HepG2 (cell line): ENCODE data around the gene TTLL1. TPM values are rescaled to one million over a fixed set of nuclear protein-coding genes. Genes with fewer than 3 reads are reported as not detected.

Source experiments
- ARID4A ChIP-seq: sonication (generic); formaldehyde crosslinking; IDR thresholded peaks from 2 replicates; pipeline ENCODE4 v1.5.0; 2020; ENCODE audit warnings: mild to moderate bottlenecking, missing genetic modification reagents, borderline replicate concordance
- KAT8 ChIP-seq: IDR thresholded peaks from 2 replicates; pipeline ENCODE4 v1.6.1; 2016; ENCODE audit warnings: missing genetic modification reagents, missing compliant biosample characterization
- LBX2 ChIP-seq: sonication (generic); formaldehyde crosslinking; IDR thresholded peaks from 2 replicates; pipeline ENCODE4 v1.5.0; 2020; ENCODE audit warnings: missing genetic modification reagents, mild to moderate bottlenecking, borderline replicate concordance
- LCORL ChIP-seq, 2 experiments: fragments of 450-650 bp in 1 of 2; sonication (generic) in 1 of 2; formaldehyde crosslinking in 1 of 2; IDR thresholded peaks; 2 replicates each; pipeline versions ENCODE4 v1.5.0 to v1.6.1; 2017 to 2020; ENCODE audit warnings: antibody characterized with exemption in 1 of 2, missing genetic modification reagents in 1 of 2
- NFKB2 ChIP-seq: sonication (generic); formaldehyde crosslinking; IDR thresholded peaks from 2 replicates; pipeline ENCODE4 v1.4.0; 2020; ENCODE audit warnings: missing genetic modification reagents, borderline replicate concordance
- NR2C2 ChIP-seq: sonication (generic); formaldehyde crosslinking; IDR thresholded peaks from 2 replicates; pipeline ENCODE4 v1.4.0; 2020; ENCODE audit warnings: missing genetic modification reagents, mild to moderate bottlenecking, moderate library complexity, borderline replicate concordance
- SOX13 ChIP-seq, 3 experiments: fragments of 450-650 bp in 1 of 3; sonication (generic) in 1 of 3; formaldehyde crosslinking in 1 of 3; IDR thresholded peaks in 2 of 3; conservative IDR thresholded peaks in 1 of 3; 2 replicates each; pipeline versions ENCODE4 v1.5.0 to v1.6.1; 2016 to 2020; ENCODE audit warnings: antibody characterized with exemption in 1 of 3, mild to moderate bottlenecking in 1 of 3, missing compliant biosample characterization in 1 of 3, missing genetic modification reagents in 1 of 3, moderate library complexity in 1 of 3
- SOX6 ChIP-seq, 2 experiments: fragments of 450-650 bp in 1 of 2; sonication (generic) in 1 of 2; formaldehyde crosslinking in 1 of 2; IDR thresholded peaks; 2 replicates each; pipeline versions ENCODE4 v1.4.0 to v1.6.1; 2017 to 2020; ENCODE audit warnings: antibody characterized with exemption in 1 of 2, mild to moderate bottlenecking in 1 of 2, missing genetic modification reagents in 1 of 2
- SRY ChIP-seq: sonication (generic); formaldehyde crosslinking; IDR thresholded peaks from 2 replicates; pipeline ENCODE4 v1.8.0; 2022; ENCODE audit warnings: mild to moderate bottlenecking, missing genetic modification reagents
- ZNF235 ChIP-seq: sonication (generic); formaldehyde crosslinking; IDR thresholded peaks from 2 replicates; pipeline ENCODE4 v1.8.1; 2023; ENCODE audit warnings: mild to moderate bottlenecking, missing genetic modification reagents, borderline replicate concordance
- ZNF280B ChIP-seq: sonication (generic); formaldehyde crosslinking; IDR thresholded peaks from 2 replicates; pipeline ENCODE4 v1.5.0; 2020; ENCODE audit warnings: missing genetic modification reagents, mild to moderate bottlenecking, borderline replicate concordance
- ZNF577 ChIP-seq: sonication (generic); formaldehyde crosslinking; IDR thresholded peaks from 2 replicates; pipeline ENCODE4 v1.4.0; 2020; ENCODE audit warnings: mild to moderate bottlenecking, low read depth, missing genetic modification reagents, borderline replicate concordance
- ZNF660 ChIP-seq: sonication (generic); formaldehyde crosslinking; IDR thresholded peaks from 2 replicates; pipeline ENCODE4 v1.5.1; 2020; ENCODE audit warnings: mild to moderate bottlenecking, low read depth, missing genetic modification reagents, borderline replicate concordance
- ZNF691 ChIP-seq: sonication (generic); formaldehyde crosslinking; IDR thresholded peaks from 2 replicates; pipeline ENCODE4 v1.4.0; 2020; ENCODE audit warnings: missing genetic modification reagents, low read depth, mild to moderate bottlenecking, borderline replicate concordance
- ZNF747 ChIP-seq: sonication (generic); formaldehyde crosslinking; IDR thresholded peaks from 2 replicates; pipeline ENCODE4 v1.8.1; 2023; ENCODE audit warnings: missing genetic modification reagents, mild to moderate bottlenecking, borderline replicate concordance
- ZNF883 ChIP-seq: sonication (generic); formaldehyde crosslinking; IDR thresholded peaks from 2 replicates; pipeline ENCODE4 v1.5.1; 2020; ENCODE audit warnings: mild to moderate bottlenecking, missing genetic modification reagents; ENCODE audit errors: not compliant biosample characterization
- polyA plus RNA-seq, 8 experiments: library from polyadenylated mRNA; depleted of rRNA in 3 of 8; stranded (reverse) in 7 of 8; unstranded in 1 of 8; fragments of >200 nt; fragmentation: Illumina TruSeq in 4 of 8; extraction: Trizol in 4 of 8; gene quantifications; 2 replicates each; pipeline versions ENCODE4 v1.2.1 to v1.2.3, GENCODE V29; 2011 to 2016; ENCODE audit warnings: low read depth in 4 of 8, missing spikeins in 1 of 8, mixed read lengths in 1 of 8; ENCODE audit not compliant: insufficient read depth in 1 of 8
- total RNA-seq, 5 experiments: library from RNA; depleted of rRNA; stranded (reverse); fragments of >200 nt; fragmentation: Illumina TruSeq; extraction: Trizol; gene quantifications; 2 replicates each; pipeline ENCODE4 v1.2.3, GENCODE V29; 2016; ENCODE audit warnings: low read depth in 1 of 5

The TTLL1 gene
- total and polyA plus RNA-seq, 2 of the 13 experiments (the other 11 are each of a cell fraction or from before 2014, with no cell fraction given), result 1.6 to 5.3 TPM

GRCh38 chr22:43014869-43015676 is 74.1 kb downstream of the TTLL1 start, which contains the start of gene PACSIN2 (continued):
- TF ChIP-seq NFKB2 (CRISPR knock-in tag) (0 out of 2 replicates have a peak, but pooled peaks have one; percentile 30), LBX2 (peak; percentile 73; the same call in 1 of the 2 replicates), ARID4A (CRISPR knock-in tag) (peak; percentile 72), ZNF577 (CRISPR knock-in tag) (no peak), SOX6 (IDR thresholded peaks at IDR 0.05) (no peak), SOX6 (CRISPR knock-in tag; IDR thresholded peaks at IDR 0.05) (peak; percentile 57), ZNF883 (CRISPR knock-in tag) (peak; percentile 79), SOX13 (IDR thresholded peaks at IDR 0.05) (no peak), SOX13 (CRISPR knock-in tag; conservative IDR thresholded peaks at IDR 0.05 in 1 of 2, IDR thresholded peaks at IDR 0.05 in 1 of 2) (0 out of 4 replicates have a peak, but pooled peaks of 1 of the 2 experiments have one; percentile 21), ZNF660 (CRISPR knock-in tag) (no peak), ZNF747 (CRISPR knock-in tag) (peak; percentile 42; the same call in 1 of the 2 replicates), LCORL (IDR thresholded peaks at IDR 0.05) (no peak), LCORL (CRISPR knock-in tag; IDR thresholded peaks at IDR 0.05) (peak; percentile 82), ZNF280B (CRISPR knock-in tag) (peak; percentile 57; the same call in 1 of the 2 replicates), NR2C2 (CRISPR knock-in tag) (peak; percentile 16; the same call in 1 of the 2 replicates), KAT8 (peak; percentile 67), ZNF235 (CRISPR knock-in tag) (peak; percentile 60; the same call in 1 of the 2 replicates), SRY (peak; percentile 79; the same call in 1 of the 2 replicates), ZNF691 (CRISPR knock-in tag) (no peak)
